ENCODE measurements around the gene EHD1.

EHD1 gene

GRCh38 chr11:64909653-64910343 lies 31.4 kb upstream of the EHD1 start:
- DNase-seq (ENCODE audit: low read depth in 2 of 2), result no peak

DNA sequence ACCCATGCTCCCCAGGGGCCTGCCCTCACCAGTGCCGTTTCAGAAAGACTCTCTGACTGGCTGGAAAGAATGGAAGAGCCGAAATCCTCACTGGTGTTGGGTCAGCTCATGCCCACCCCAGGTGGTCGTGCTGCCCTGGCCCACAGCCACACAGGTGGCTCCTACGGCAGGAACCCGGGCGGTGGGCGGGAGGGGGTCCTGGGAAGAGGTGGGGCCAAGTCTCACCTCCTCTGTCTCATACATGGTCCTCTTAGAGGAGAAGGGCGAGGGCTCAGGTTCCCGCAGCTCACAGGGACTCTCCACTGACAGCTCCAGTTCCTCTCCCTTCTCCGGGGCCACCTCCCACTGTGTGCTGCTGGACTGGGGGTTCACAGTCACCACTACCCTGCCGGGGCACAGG lies 30.3 kb upstream of the EHD1 start:
- DNase-seq (ENCODE audit: low read depth in 2 of 2), result no peak

GRCh38 chr11:64906314-64906635 lies 27.9 kb upstream of the EHD1 start:
- DNase-seq (ENCODE audit: low read depth in 2 of 2), result no peak

DNA sequence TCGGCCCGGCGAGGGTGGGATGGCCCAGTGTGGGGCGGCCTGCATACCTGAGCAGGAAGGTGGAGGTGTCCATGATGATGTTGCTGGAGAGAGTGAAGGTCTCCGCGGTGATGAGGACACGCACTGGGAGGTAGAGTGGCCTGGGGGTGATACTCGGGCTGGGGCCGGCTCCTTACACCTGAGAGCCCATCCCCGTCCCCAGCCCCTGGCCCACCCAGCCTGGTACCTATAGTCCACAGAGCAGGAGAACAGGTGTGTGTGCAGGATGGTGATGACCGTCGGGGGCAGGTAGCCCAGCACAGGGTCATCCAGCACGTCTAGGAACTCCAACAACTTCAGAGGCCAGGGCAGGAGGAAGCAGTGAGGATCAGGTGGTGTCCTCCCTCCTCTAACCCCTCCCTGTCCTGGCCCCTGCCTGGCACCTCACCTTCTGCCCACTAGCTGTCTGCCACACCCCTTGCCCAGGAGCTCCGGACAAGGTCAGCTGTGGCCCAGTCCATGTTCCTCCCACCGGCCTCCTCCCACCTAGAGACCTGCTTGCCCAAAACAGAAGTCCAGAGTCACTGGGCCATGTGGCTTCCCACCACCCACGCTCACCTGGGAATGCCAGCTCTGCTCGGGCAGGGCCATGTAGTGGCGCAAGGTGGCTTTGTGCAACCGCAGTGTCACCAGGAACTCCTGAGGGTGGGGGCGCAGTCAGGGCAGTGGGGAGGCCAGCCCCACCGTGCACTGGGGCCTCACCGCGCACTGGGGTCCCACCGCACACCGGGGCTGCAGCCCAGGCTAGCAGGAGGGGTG lies 27.3 kb upstream of the EHD1 start:
- no peak for DNase-seq (ENCODE audit: low read depth in 2 of 2)

DNA sequence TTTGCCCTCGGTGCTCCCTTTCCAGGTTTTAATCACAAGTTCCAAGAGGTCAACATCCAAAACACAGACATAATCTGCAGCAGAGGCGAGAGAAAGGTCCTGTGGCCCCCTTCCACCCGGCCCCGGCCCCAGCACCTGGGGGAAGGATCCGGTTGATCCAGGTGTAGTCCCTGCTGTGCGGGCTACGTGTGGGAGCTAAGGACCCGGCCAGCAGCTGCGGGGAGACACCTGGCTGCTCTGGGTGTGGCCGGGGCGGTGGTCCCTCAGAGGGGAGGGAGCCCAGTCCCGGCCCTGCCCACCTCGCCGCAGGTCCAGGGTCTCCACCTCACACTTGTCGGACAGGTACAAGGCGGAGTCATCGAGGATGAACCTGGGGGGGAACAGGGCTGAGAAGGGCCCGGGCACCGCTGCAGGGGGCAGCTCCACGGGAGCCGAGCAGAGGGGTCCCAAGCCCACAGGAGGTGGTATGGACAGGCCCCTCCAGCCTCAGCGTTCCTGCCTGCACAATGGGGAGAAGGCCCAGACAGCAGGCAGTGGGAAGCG lies 24.9 kb upstream of the EHD1 start:
- DNase-seq (ENCODE audit: low read depth in 2 of 2), result no peak

DNA sequence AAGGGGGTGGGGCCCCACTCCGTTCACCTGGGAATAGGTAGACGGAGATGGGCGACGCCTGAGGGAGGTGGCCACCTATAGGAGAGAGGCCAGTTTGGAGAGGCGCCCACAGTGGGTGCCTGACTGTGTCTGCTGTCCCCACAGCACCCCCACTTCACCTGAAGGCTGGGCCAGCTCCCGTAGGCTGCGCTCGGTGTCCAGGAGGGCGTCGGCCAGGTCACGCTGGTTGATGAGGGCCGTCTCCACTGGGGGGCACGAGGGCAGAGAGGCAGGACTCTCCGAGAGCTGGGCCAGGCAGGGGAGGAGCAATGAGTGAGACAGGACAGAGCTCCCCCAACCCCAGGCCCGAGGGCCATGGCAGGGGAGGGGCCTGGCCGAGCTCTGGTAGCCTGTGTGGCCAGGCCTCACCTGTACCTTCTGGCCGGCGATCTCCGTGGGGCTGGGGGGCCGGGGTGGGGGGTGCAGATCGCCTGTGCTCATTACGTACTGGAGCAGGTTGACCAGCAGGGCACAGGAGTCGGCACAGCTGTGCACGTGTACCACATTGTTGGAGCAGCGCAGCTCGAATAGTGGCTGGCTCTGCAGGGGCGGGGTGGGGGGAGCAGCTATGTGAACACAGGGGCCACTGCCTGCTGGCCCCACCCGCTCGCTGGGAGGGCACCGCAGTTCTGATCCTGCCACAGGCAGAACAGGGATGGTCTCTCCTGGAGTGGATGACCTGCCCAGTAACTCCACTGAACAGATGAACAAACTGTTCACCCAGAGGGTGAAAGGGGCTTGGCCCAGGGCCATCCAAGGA lies 23.9 kb upstream of the EHD1 start:
- DNase-seq (ENCODE audit: low read depth in 2 of 2), result no peak

- DNase-seq (ENCODE audit: low read depth in 2 of 2), result no peak
Measured at GRCh38 chr11:64900774-64901173, 22.4 kb upstream of the EHD1 start.

DNA sequence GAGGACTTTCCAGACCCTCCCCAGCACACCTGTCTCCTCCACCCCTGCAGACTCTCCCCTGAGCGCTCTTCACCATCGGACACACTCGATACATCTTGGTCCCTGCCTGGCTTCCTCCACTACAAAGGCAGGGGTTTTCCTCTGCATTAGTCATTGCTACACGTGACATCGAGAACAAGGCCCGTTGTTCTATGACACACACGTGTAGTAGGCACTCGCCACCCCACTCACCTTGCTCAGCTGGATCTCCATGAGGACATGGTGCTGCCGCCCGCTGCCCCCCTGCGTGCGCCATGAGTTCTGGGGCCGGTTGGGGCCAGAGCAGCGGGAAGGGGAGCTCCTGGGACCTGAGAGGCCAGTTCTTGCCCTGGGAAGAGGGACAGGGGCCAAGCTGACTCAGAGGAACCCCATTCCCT lies 21.9 kb upstream of the EHD1 start:
- no peak for DNase-seq (ENCODE audit: low read depth in 2 of 2)

DNA sequence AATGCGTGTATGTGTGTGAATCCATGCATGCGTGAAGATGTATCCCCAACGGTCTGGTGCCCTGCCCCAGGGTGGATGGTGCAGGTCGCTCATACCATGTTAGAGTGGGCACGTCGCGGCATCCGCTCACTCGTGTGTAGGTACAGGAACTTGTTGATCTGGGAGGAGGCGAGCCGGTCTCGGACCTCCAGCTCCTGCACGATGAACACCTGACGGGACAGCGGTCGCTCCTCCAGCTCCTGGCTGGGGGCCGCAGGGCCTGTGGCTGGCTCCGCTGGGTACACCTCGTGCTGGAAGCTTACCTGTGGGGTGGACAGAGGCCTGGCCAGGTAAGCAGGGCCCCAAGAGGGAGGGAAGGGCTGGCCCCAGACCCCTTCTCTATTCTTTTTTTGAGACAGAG lies 20.1 kb upstream of the EHD1 start:
- no peak for DNase-seq (ENCODE audit: low read depth in 2 of 2)

DNA sequence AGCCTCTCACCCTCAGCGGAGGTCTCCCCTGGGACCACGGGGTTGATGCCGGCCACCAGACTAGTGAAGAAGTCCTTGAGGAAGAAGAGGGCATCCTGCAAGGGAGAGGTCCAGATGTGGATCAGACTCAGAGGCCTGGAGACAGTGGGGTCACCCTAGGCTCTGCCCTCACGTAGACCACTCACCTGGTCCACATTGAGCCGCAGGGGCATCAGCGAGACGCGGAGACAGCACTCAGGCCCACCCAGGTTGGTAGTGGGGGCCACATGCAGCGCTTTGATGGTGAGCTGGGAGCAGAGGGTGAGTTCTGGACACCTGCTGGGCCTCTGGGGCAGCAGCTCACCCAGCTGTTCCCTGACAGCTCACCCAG lies 19.6 kb upstream of the EHD1 start:
- no peak for DNase-seq (ENCODE audit: low read depth in 2 of 2)

DNA sequence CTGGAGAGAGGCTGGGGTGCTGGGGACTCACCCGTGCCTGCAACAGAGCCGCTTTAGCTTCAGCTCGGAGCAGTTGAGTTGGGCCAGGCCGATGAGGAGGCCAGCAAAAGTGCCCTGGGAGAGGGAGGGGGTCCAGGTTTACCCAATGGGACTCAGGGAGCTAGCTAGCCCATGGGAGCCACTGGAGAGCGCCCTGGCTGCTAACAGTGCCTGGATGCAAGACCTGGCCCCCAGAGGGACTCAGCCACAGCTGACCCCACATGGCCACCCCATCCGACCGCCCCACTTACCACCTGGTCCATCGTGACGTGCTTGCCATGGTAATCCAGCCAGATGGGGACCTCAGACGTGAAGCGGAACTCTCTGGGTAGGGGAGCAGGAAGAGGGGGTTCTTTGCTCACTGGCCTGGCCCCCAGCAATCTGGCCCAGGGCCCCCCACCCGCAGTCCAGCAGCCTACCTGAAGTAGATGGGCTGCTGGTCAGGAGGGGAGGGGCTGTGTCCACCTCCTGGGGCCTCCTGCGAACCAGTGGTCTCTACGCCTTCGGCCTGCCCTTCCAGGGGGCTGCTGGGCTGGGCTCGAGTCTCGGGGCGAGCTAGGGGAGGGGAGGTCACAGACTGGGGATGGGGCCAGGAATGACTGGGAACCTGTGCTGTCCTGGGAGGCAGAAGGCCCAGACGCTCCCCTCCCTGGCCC lies 19.1 kb upstream of the EHD1 start:
- no peak for DNase-seq (ENCODE audit: low read depth in 2 of 2)

- no peak for DNase-seq (ENCODE audit: low read depth in 2 of 2)
Measured at GRCh38 chr11:64896448-64897022, 18.1 kb upstream of the EHD1 start.

- no peak for DNase-seq (ENCODE audit: low read depth in 2 of 2)
Measured at GRCh38 chr11:64894812-64895452, 16.5 kb upstream of the EHD1 start.

- peak; percentile 90 to 93 for DNase-seq (ENCODE audit: low read depth in 2 of 2)
Measured at GRCh38 chr11:64894070-64894811, 15.8 kb upstream of the EHD1 start.

DNA sequence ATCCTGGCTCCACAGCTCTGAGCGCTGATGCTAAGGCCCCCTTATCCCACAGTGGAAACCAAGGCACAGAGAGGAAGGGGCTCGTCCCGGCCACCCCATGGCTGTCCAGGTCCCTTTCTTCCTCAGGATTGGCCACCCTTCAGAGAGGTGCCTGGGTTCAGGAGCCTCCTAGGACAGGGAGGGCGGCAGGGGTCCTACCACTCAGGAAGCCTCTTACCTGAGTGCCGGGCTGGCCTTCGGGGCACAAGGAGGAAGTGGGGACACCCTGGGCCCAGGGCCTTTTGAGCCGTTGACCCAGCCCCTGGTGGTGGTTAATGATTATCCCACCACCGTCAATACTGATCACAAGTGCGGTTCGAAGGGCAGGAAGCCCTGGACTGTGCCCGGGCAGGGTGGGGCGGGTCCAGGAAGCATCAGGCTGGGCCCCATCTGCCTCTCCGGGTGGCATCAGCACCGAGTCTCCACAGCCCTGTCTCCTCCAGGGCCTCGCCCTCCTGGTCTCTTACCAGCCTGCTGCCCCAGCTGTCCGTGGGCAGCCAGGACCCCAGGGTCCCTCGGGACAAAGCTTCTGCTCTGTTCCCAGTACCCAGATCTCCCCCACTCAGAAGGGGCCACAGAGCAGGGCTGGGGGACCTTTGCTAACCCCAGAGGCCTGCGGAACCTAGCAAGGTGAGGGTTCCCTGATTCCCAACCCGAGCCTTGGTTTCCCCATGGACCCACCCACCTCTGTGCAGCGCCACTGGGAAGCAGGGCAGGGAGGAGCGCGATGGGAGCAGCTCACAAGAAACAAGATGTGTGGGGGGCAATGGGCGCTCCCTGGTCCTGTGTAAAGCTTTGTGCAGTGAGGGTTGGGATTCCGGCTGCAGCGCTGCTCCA lies 15.0 kb upstream of the EHD1 start:
- no peak for DNase-seq (ENCODE audit: low read depth in 2 of 2)

- DNase-seq (ENCODE audit: low read depth in 2 of 2), result no peak
Measured at GRCh38 chr11:64892838-64893193, 14.4 kb upstream of the EHD1 start.

- DNase-seq (ENCODE audit: low read depth in 2 of 2), result no peak
Measured at GRCh38 chr11:64892411-64892831, 14.0 kb upstream of the EHD1 start.

DNA sequence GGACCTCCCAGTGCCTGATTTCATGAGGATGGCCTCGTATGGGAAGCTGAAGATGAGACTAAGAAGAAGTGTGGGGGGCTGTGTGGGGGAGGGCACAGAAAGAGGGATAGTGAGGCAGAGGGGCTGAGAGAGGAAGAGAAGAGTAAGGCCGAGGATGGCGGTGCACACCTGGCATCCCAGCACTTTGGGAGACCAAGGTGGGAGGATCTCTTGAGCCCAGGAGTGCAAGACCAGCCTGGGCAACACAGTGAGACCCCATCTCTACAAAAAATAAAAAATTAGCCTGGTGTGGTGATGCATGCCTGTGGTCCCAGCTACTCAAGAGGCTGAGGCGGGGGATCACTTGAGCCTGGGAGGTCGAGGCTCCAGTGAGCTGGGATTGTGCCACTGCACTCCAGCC lies 13.5 kb upstream of the EHD1 start:
- DNase-seq (ENCODE audit: low read depth in 2 of 2), result no peak

DNA sequence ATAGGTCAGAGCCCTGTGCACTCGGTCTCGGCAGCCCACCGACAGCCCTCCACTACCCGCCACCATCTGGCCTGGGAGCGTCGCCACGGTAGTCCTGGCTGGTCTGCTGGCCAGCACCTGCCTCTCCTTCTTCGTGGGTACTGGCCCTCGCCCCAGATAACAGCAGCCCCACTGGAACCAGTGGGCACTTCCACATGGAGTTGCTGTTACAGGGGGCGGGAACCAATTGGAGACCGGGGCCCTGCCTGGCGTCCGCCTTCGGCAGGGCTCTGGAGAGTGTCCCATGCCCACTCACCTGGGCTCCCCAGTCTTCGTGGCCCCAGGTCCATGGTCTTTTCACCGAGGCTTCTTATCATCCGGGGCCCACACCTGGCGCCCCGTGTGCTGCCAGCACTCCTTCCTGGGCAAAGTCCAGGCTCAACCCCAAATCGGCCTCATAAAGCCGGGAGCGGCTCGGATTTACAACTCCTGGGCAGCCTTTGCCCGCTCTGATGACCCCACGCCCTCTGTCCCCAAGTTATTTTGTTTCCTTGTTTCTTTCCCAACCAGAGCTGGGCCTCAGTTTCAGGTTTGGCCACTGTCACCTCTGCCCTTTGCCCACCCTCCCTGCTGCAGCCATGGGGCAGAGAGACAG lies 12.9 kb upstream of the EHD1 start:
- DNase-seq (ENCODE audit: low read depth in 2 of 2), result no peak
